Keratinocyte (primary cell): ENCODE results near the gene FAM204A. TPM values are rescaled to one million over a fixed set of nuclear protein-coding genes. Genes with fewer than 3 reads are reported as not detected.
A peak's percentile ranks its signal among the peaks of the same experiment; 100 is the strongest.

ENCODE experiments used
- DNase-seq: peaks from one replicate; pipeline ENCODE4 v3.0.0-alpha.2; 2011; ENCODE audit warnings: low read depth, missing footprints, low spot score
- FAIRE-seq: peaks from 2 replicates; lab custom pipeline; 2011; peaks lifted over from hg19 to GRCh38; lab: Jason Lieb, UNC
- H2AFZ ChIP-seq: 2 replicates; pipeline ENCODE4 v1.6.0; 2012; ENCODE audit warnings: low read length, control low read depth, inconsistent platforms; ENCODE audit not compliant: control insufficient read depth
- H3K27ac ChIP-seq: 2 replicates; pipeline ENCODE4 v1.5.1; 2011; ENCODE audit warnings: low read length; ENCODE audit not compliant: control insufficient read depth, insufficient read depth
- H3K27me3 ChIP-seq: 3 replicates; pipeline ENCODE4 v1.6.0; 2011; ENCODE audit warnings: low read length; ENCODE audit not compliant: control insufficient read depth, insufficient read depth; ENCODE audit errors: extremely low read depth
- H3K36me3 ChIP-seq, 2 experiments: 2 replicates in 1 of 2; 3 replicates in 1 of 2; pipeline ENCODE4 v1.5.1; 2011; ENCODE audit warnings: low read length in 2 of 2, mild to moderate bottlenecking in 1 of 2; ENCODE audit not compliant: control insufficient read depth in 2 of 2, insufficient read depth in 2 of 2; ENCODE audit errors: extremely low read depth in 1 of 2
- H3K4me1 ChIP-seq: 3 replicates; pipeline ENCODE4 v1.5.1; 2011; ENCODE audit warnings: low read length; ENCODE audit not compliant: control insufficient read depth, insufficient read depth; ENCODE audit errors: extremely low read depth
- H3K4me2 ChIP-seq: 3 replicates; pipeline ENCODE4 v1.6.0; 2011; ENCODE audit warnings: low read depth, low read length; ENCODE audit not compliant: control insufficient read depth, insufficient read depth; ENCODE audit errors: extremely low read depth
- H3K4me3 ChIP-seq, 3 experiments: fragments of 200-600 bp in 1 of 3; sonication (generic) in 1 of 3; 2 replicates in 2 of 3; 3 replicates in 1 of 3; pipeline ENCODE4 v1.5.1; 2011 to 2016; ENCODE audit warnings: low read length in 3 of 3, mild to moderate bottlenecking in 3 of 3, control low read depth in 2 of 3, inconsistent platforms in 1 of 3, low read depth in 1 of 3, mixed read lengths in 1 of 3, mixed run types in 1 of 3, moderate library complexity in 1 of 3; ENCODE audit not compliant: control insufficient read depth in 2 of 3, insufficient read depth in 2 of 3; ENCODE audit errors: extremely low read depth in 1 of 3
- H3K79me2 ChIP-seq: 2 replicates; pipeline ENCODE4 v1.6.0; 2012; ENCODE audit warnings: low read length; ENCODE audit not compliant: control insufficient read depth, insufficient read depth
- H3K9ac ChIP-seq: 3 replicates; pipeline ENCODE4 v1.6.0; 2011; ENCODE audit warnings: low read length; ENCODE audit not compliant: control insufficient read depth, insufficient read depth; ENCODE audit errors: extremely low read depth
- H3K9me1 ChIP-seq: 3 replicates; pipeline ENCODE4 v1.6.0; 2011; ENCODE audit warnings: low read length; ENCODE audit not compliant: control insufficient read depth, insufficient read depth; ENCODE audit errors: extremely low read depth
- H3K9me3 ChIP-seq: 2 replicates; pipeline ENCODE4 v1.5.1; 2012; ENCODE audit warnings: low read depth, low read length; ENCODE audit not compliant: control insufficient read depth
- H4K20me1 ChIP-seq: 3 replicates; pipeline ENCODE4 v1.6.0; 2011; ENCODE audit warnings: low read length; ENCODE audit not compliant: control insufficient read depth, insufficient read depth; ENCODE audit errors: extremely low read depth
- CTCF ChIP-seq, 3 experiments: IDR thresholded peaks in 1 of 3; conservative IDR thresholded peaks in 1 of 3; optimal IDR thresholded peaks in 1 of 3; 2 replicates in 2 of 3; 3 replicates in 1 of 3; pipeline versions ENCODE3 to v1.5.1; 2011; ENCODE audit warnings: low read length in 3 of 3, mild to moderate bottlenecking in 3 of 3, moderate library complexity in 2 of 3, control low read depth in 1 of 3, inconsistent platforms in 1 of 3; ENCODE audit not compliant: insufficient read depth in 2 of 3; ENCODE audit errors: extremely low read depth in 1 of 3
- EZH2 ChIP-seq: IDR thresholded peaks from one replicate; pipeline ENCODE4 v1.6.1; 2012; ENCODE audit warnings: inconsistent platforms, mild to moderate bottlenecking, low read length, moderate library complexity
- dilution Hi-C: fragments of 300-500 bp; cut with MboI; formaldehyde crosslinking; loops from one replicate; pipeline ENCODE4 v1.7.0; 2020; ENCODE audit warnings: low sequenced_read_pairs; ENCODE audit not compliant: extremely low pct_ligation_motif_present
- polyA plus RNA-seq, 5 experiments: library from polyadenylated mRNA; depleted of rRNA in 3 of 5; stranded (reverse) in 3 of 5; stranded (forward) in 1 of 5; unstranded in 1 of 5; fragments of >200 nt; gene quantifications; 1 replicate in 1 of 5; 2 replicates in 3 of 5; 3 replicates in 1 of 5; pipeline versions ENCODE4 v1.2.1 to v1.2.3, GENCODE V29; 2011 to 2012; ENCODE audit warnings: missing spikeins in 2 of 5, low read depth in 1 of 5, low replicate concordance in 1 of 5

The FAM204A gene
- polyA plus RNA-seq, 1 donor (not counting 4 experiments of a cell fraction or from before 2014, with no cell fraction given): 38.6 TPM

- no peak overlapping the region for H3K9ac ChIP-seq
- no peak overlapping the region for H3K4me2 ChIP-seq
- TF ChIP-seq EZH2 (no peak), CTCF (optimal IDR thresholded peaks at IDR 0.05 in 1 of 3, IDR thresholded peaks at IDR 0.05 in 1 of 3, conservative IDR thresholded peaks at IDR 0.05 in 1 of 3; ENCODE audit: extremely low read depth in 1 of 3, insufficient read depth in 2 of 3, low read length in 3 of 3) (no peak)
- H3K36me3 ChIP-seq: peaks cover 0 to 10% of the 10 kb centered on the region in 2 experiments
- no peak overlapping the region for H3K27ac ChIP-seq
- no peak for DNase-seq
- H3K4me3 ChIP-seq: no peak overlapping the region
- no peak overlapping the region for H2AFZ ChIP-seq
- H4K20me1 ChIP-seq: no peaks in the 10 kb centered on the region
- no peaks in the 10 kb centered on the region for H3K9me1 ChIP-seq
- dilution Hi-C loops: no loop called here
- no peaks in the 10 kb centered on the region for H3K9me3 ChIP-seq
- H3K27me3 ChIP-seq: no peaks in the 10 kb centered on the region
- no peaks in the 10 kb centered on the region for H3K79me2 ChIP-seq
- peak; percentile 13 for FAIRE-seq
- H3K4me1 ChIP-seq: peaks cover 19% of the 10 kb centered on the region
Measured at GRCh38 chr10:118301211-118301610, 40.9 kb downstream of the FAM204A start.

- Histone ChIP-seq H4K20me1 (no peaks in the 10 kb centered on the region), H3K4me2 (peak overlapping the region; percentile 39), H3K36me3 (peaks cover 0 to 9% of the 10 kb centered on the region in 2 experiments), H3K27ac (no peak overlapping the region), H3K4me3 (no peak overlapping the region), H2AFZ (no peak overlapping the region), H3K4me1 (peaks cover 12% of the 10 kb centered on the region), H3K9me1 (no peaks in the 10 kb centered on the region), H3K79me2 (no peaks in the 10 kb centered on the region), H3K27me3 (no peaks in the 10 kb centered on the region), H3K9ac (no peak overlapping the region), H3K9me3 (no peaks in the 10 kb centered on the region)
- FAIRE-seq (peak; percentile 29), DNase-seq (no peak)
- dilution Hi-C loops: no loop called here
- TF ChIP-seq EZH2: no peak
- no peak for TF ChIP-seq CTCF (optimal IDR thresholded peaks at IDR 0.05 in 1 of 3, IDR thresholded peaks at IDR 0.05 in 1 of 3, conservative IDR thresholded peaks at IDR 0.05 in 1 of 3; ENCODE audit: extremely low read depth in 1 of 3, insufficient read depth in 2 of 3, low read length in 3 of 3)
Measured at GRCh38 chr10:118300320-118300719, 41.8 kb downstream of the FAM204A start.
